IPS-20b (cell line): ENCODE data around the gene ODF4.
"Not testable (repeated sequence)": the region's sequence is repeated elsewhere in the genome, so short reads cannot be mapped to it uniquely, and the experiment has no call there.

Experiments
- H3K27ac ChIP-seq: one replicate; pipeline ENCODE4 v1.5.1; 2013; ENCODE audit warnings: low read length
- H3K27me3 ChIP-seq: 2 replicates; pipeline ENCODE4 v1.6.1; 2013; ENCODE audit warnings: mild to moderate bottlenecking, low read length, inconsistent platforms; ENCODE audit not compliant: insufficient read depth
- H3K36me3 ChIP-seq: 2 replicates; pipeline ENCODE4 v1.6.1; 2013; ENCODE audit warnings: low read depth, mild to moderate bottlenecking, inconsistent platforms, low read length, moderate library complexity; ENCODE audit not compliant: insufficient read depth
- H3K4me1 ChIP-seq: 2 replicates; pipeline ENCODE4 v1.6.1; 2013; ENCODE audit warnings: mild to moderate bottlenecking, control low read depth, inconsistent platforms, low read length, moderate library complexity; ENCODE audit not compliant: insufficient read depth
- H3K4me3 ChIP-seq: 2 replicates; pipeline ENCODE4 v1.5.1; 2013; ENCODE audit warnings: mild to moderate bottlenecking, low read length, inconsistent platforms
- H3K9ac ChIP-seq: 2 replicates; pipeline ENCODE4 v1.6.1; 2013; ENCODE audit warnings: low read depth, mild to moderate bottlenecking, inconsistent platforms, low read length, moderate library complexity
- H3K9me3 ChIP-seq: 2 replicates; pipeline ENCODE4 v1.6.1; 2013; ENCODE audit warnings: mild to moderate bottlenecking, low read depth, low read length, inconsistent platforms; ENCODE audit not compliant: insufficient read depth

ODF4 gene

DNA sequence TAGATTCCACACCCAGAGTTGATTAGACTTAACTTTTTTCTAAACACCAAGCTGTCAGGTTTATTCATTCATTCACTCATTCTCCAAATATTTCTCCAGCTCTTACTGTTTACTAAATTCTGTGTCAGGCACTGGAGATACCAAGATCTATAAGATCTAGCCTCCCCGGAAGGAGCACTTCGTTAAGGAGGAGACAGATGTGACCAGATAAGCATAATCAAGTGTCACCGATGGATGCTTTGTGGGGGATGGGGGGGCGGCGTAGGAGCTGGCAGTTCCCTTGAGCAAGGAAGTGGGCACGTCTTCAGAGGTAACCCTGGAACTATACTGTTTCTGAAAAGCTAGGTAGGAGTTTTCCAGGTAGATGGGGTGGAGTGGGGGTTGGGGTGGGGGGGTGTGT lies 47.2 kb downstream of the ODF4 start:
- Histone ChIP-seq H3K9me3 (no peaks in the 10 kb centered on the region), H3K27ac (no peak overlapping the region), H3K9ac (no peak overlapping the region), H3K27me3 (no peaks in the 10 kb centered on the region), H3K36me3 (peaks cover 8% of the 10 kb centered on the region; the same call in 1 of the 2 replicates), H3K4me3 (no peak overlapping the region), H3K4me1 (peaks cover 7% of the 10 kb centered on the region; the same call in 1 of the 2 replicates)

- Histone ChIP-seq H3K27me3 (no peaks in the 10 kb centered on the region), H3K36me3 (no peaks in the 10 kb centered on the region), H3K4me1 (peaks cover 7% of the 10 kb centered on the region; the same call in 1 of the 2 replicates), H3K4me3 (no peak overlapping the region), H3K9ac (no peak overlapping the region), H3K27ac (no peak overlapping the region), H3K9me3 (no peaks in the 10 kb centered on the region)
These were observed 48.4 kb downstream of the ODF4 start for GRCh38 chr17:8387914-8388651.

DNA sequence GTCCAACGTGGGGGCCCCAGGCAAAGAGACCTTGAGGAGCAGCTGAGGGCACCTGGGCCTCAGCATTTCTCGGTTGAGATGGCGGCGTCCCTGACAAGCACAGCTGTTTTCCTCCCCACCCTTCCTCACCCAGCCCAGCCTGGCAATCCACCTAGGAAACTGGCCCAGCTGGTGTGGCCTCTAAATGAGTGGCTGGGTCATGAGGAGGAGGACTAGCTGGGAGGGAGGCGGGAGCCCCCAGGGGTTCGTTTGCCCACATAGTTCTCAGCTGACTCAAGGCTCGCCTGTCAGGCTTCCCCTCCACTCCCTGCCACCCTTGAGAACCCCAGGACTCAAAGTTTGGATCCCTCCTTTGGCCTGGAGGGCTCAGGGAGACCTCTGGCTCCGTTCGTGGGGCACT lies 52.1 kb downstream of the ODF4 start:
- Histone ChIP-seq H3K4me3 (no peak overlapping the region), H3K36me3 (no peaks in the 10 kb centered on the region), H3K9ac (no peak overlapping the region), H3K27ac (no peak overlapping the region), H3K9me3 (no peaks in the 10 kb centered on the region), H3K4me1 (peaks cover 6% of the 10 kb centered on the region; the same call in 1 of the 2 replicates), H3K27me3 (peaks cover 12% of the 10 kb centered on the region)

GRCh38 chr17:8392274-8392673 lies 52.6 kb downstream of the ODF4 start:
- no peaks in the 10 kb centered on the region for H3K9me3 ChIP-seq
- H3K9ac ChIP-seq = no peak overlapping the region
- peaks cover 12% of the 10 kb centered on the region for H3K27me3 ChIP-seq
- H3K36me3 ChIP-seq = no peaks in the 10 kb centered on the region
- H3K4me1 ChIP-seq = peaks cover 6% of the 10 kb centered on the region; the same call in 1 of the 2 replicates
- no peak overlapping the region for H3K27ac ChIP-seq
- H3K4me3 ChIP-seq = no peak overlapping the region

DNA sequence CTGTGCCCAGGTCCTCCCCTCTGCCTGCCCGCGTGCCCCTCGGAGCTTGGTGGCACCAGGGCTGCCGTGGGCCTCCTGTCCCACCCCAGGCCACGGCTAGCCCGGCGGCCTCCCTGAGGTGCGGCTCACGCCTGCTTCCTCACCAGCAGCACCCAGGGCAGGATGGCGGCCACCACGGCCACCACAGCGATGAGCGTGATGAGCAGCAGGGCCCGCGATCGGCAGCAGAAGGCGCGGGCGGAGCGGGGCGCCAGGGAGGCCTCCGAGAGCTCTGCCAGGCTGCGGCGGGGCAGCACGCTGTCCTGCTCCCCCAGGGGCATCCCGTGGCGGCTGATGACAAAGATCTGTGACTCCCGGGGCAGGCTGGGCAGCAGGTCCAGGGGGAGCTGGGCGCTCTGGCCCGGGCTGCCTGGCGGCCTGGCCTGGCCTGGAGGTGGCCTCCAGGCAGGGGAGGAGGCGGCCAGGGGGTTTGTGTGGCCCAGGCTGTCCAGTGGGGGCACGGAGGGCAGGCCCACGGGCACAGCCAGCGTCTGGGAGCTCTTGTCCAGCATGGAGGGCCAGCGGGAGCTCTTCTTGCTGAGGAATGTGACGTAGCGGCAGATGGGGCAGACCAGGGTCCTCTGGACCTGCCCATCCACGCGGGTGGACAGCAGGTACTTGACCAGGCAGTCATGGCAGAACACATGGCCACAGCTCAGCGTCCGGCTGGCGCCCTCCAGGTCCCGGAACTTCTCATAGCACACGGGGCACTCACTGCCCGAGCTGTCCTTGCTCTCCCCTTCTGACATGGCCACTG lies 53.2 kb downstream of the ODF4 start:
- Histone ChIP-seq H3K4me1 (peaks cover 6% of the 10 kb centered on the region; the same call in 1 of the 2 replicates), H3K4me3 (no peak overlapping the region), H3K27me3 (peaks cover 12% of the 10 kb centered on the region), H3K9me3 (no peaks in the 10 kb centered on the region), H3K9ac (no peak overlapping the region), H3K36me3 (no peaks in the 10 kb centered on the region), H3K27ac (no peak overlapping the region)

DNA sequence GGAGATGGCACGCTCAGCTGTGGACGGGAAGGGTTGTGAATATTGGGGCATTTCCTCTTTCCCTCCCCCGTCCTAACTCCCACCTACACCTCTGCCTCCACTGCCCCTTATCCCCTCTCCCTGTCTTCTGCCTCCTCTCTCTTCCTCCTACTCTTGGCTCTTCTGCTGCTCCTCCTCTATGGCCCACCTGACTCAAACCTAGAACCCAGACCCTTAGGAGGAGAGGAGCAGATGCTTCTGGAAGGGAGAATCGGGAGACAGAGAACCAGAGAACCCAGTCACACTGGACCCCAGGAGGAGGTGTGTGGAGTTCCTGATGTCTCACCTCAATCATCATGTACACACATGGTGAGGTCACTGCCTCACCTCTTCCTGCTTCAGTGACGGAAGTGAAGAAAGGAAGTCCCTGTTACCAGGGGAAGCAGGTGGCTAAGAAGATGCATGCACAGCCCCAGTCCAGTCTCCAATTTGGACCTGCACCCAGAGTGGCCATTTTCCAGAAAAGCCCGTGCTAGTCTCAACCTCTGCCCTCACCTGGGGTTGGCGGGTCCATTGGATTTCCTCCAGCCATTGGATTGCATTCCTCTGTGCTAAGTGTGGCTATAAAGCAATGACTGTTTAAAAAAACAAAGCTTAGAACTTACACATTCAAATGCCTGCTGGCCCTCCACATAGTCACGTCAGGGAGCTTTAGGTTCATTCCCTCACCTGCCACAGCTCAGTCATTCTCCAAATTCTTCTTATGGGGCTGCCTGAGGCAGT lies 54.0 kb downstream of the ODF4 start:
- no peak overlapping the region for H3K4me3 ChIP-seq
- no peaks in the 10 kb centered on the region for H3K36me3 ChIP-seq

GRCh38 chr17:8394497-8394896 lies 54.9 kb downstream of the ODF4 start:
- not testable (repeated sequence) for H3K9ac ChIP-seq, H3K4me1 ChIP-seq

More for the DNA sequence above, 54.0 kb downstream of the ODF4 start:
- H3K9ac ChIP-seq = no peak overlapping the region
- peaks cover 6% of the 10 kb centered on the region; the same call in 1 of the 2 replicates for H3K4me1 ChIP-seq
- H3K27ac ChIP-seq = no peak overlapping the region
- peaks cover 12% of the 10 kb centered on the region for H3K27me3 ChIP-seq
- no peaks in the 10 kb centered on the region for H3K9me3 ChIP-seq

More at GRCh38 chr17:8394497-8394896, 54.9 kb downstream of the ODF4 start:
- H3K27ac ChIP-seq, H3K36me3 ChIP-seq, H3K4me3 ChIP-seq, H3K9me3 ChIP-seq: not testable (repeated sequence)
- peaks cover 16% of the 10 kb centered on the region for H3K27me3 ChIP-seq
